GM12872 (cell line): ENCODE results near the gene GALNT2.

ENCODE experiments used
- CTCF ChIP-seq: IDR thresholded peaks from 3 replicates; pipeline ENCODE4 v1.5.1; 2011; ENCODE audit warnings: low read depth, mild to moderate bottlenecking, low read length, moderate library complexity; ENCODE audit not compliant: insufficient read depth

Gene GALNT2

GRCh38 chr1:230044729-230045128 is 22.3 kb upstream of the GALNT2 start:
- no peak for TF ChIP-seq CTCF

GRCh38 chr1:230047114-230047865 is 19.7 kb upstream of the GALNT2 start:
- TF ChIP-seq CTCF = no peak

- no peak for TF ChIP-seq CTCF
Measured at GRCh38 chr1:230048322-230048721, 18.7 kb upstream of the GALNT2 start.

GRCh38 chr1:230048922-230049321 is 18.1 kb upstream of the GALNT2 start:
- TF ChIP-seq CTCF = no peak

GRCh38 chr1:230049731-230050130 is 17.3 kb upstream of the GALNT2 start:
- TF ChIP-seq CTCF = no peak

DNA sequence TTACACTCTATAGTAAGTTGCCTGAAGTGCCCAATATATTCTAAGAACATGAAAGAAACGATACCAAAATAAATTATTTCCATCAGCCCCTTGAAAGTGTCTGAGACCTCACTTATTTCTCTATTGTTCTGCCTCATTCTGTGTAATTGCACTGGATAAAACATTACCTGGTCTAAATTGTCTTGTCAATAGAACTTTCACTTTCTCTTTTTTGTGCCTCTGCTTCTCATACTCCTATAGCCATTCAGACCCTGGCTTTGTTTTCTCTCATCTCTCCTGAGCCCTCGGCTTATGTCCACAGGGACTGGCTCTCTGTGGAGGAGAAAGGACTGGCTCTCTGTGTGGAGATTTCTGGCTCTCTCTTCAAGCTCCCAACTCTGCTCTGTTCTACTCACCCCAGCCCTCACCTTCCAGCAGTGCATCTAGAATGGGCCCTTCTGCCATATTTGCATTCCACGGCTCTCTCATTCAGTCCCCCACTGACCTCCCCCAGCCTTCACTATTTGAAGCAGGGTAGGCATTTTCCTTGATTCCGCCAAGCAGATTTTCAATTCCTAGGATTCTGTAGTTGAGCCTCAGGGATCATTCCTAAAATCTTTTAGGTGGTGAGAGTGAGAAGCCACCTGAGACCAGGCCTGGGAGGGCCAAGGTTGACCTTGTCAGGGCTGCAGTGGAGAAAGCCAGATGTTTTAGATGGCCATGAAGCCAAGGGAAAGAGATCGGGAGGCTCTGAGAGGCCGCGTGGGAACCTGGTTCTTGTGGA is 15.9 kb upstream of the GALNT2 start:
- no peak for TF ChIP-seq CTCF

- TF ChIP-seq CTCF = no peak
Measured at GRCh38 chr1:230052018-230052417, 15.0 kb upstream of the GALNT2 start.
